Uterus (tissue), 4 donors: ENCODE results near the gene CBLB. TPM values are rescaled to one million over a fixed set of nuclear protein-coding genes. Genes with fewer than 3 reads are reported as not detected.

Source experiments
- DNase-seq, 2 donors: peaks; one replicate each; pipeline ENCODE4 v3.0.0-alpha.2; 2019 to 2020
- H3K27ac ChIP-seq, 2 donors: fragments of 200-600 bp; sonication (generic); 1 replicate in 1 of 2; 2 replicates in 1 of 2; pipeline ENCODE4 v1.5.1; 2016 to 2018
- H3K27me3 ChIP-seq, 2 donors: fragments of 200-600 bp; sonication (generic); one replicate each; pipeline ENCODE4 v1.5.1; 2018 to 2019; ENCODE audit warnings: control low read depth in 1 of 2
- H3K36me3 ChIP-seq, 2 donors: fragments of 200-600 bp; sonication (generic); one replicate each; pipeline ENCODE4 v1.5.1; 2019; ENCODE audit warnings: control low read depth in 1 of 2
- H3K4me1 ChIP-seq, 2 donors: fragments of 200-600 bp; sonication (generic); one replicate each; pipeline ENCODE4 v1.5.1; 2018 to 2019; ENCODE audit warnings: control low read depth in 1 of 2
- H3K4me3 ChIP-seq, 2 donors: fragments of 200-600 bp; sonication (generic); 1 replicate in 1 of 2; 2 replicates in 1 of 2; pipeline ENCODE4 v1.5.1; 2018 to 2019; ENCODE audit warnings: mild to moderate bottlenecking in 1 of 2
- H3K9me3 ChIP-seq, 2 donors: fragments of 200-600 bp; sonication (generic); one replicate each; pipeline ENCODE4 v1.5.1; 2019; ENCODE audit warnings: control low read depth in 1 of 2
- CTCF ChIP-seq, 4 experiments: fragments of 200-600 bp in 2 of 4; fragments of 450-650 bp in 2 of 4; sonication (generic) in 2 of 4; IDR thresholded peaks; one replicate each; pipeline ENCODE4 v1.5.1; 2016 to 2019; ENCODE audit warnings: antibody characterized with exemption in 4 of 4, mild to moderate bottlenecking in 2 of 4, moderate library complexity in 1 of 4
- POLR2A ChIP-seq, 2 donors: fragments of 450-650 bp; IDR thresholded peaks; one replicate each; pipeline ENCODE4 v1.6.1; 2016; ENCODE audit warnings: antibody characterized with exemption in 2 of 2, mild to moderate bottlenecking in 1 of 2, moderate library complexity in 1 of 2
- intact Hi-C: fragments of 100-400 bp; cut with DNase I; formaldehyde crosslinking; loops from one replicate; pipeline ENCODE4 v1.15.1; 2023; ENCODE audit warnings: low total_unique reads
- total RNA-seq, 4 donors: library from RNA; depleted of rRNA in 3 of 4; stranded (reverse); fragments of >200 nt in 3 of 4; gene quantifications; one replicate each; pipeline versions ENCODE4 v1.1.0 to v1.2.4, GENCODE V29; 2014 to 2023
- donor health status: DM: yes; HTN: yes; CAD: no.

The CBLB gene
- total RNA-seq, 4 donors from 2014 or later, result 26.1 to 86.2 (median 44.5) TPM

- Histone ChIP-seq H3K36me3 (no peaks in the 10 kb centered on the region), H3K27me3 (no peaks in the 10 kb centered on the region), H3K4me3 (no peak overlapping the region), H3K4me1 (no peaks in the 10 kb centered on the region), H3K9me3 (no peaks in the 10 kb centered on the region), H3K27ac (no peak overlapping the region)
- no peak for TF ChIP-seq CTCF (IDR thresholded peaks at IDR 0.05)
- TF ChIP-seq POLR2A (IDR thresholded peaks at IDR 0.05), result no peak
- intact Hi-C loops, result no loop called here
- no peak for DNase-seq
Observed at GRCh38 chr3:105616374-105617121, 252.3 kb downstream of the CBLB start.

- no peak overlapping the region for H3K4me3 ChIP-seq
- no peak for DNase-seq
- no peaks in the 10 kb centered on the region for H3K36me3 ChIP-seq
- TF ChIP-seq CTCF (IDR thresholded peaks at IDR 0.05) (no peak), POLR2A (IDR thresholded peaks at IDR 0.05) (no peak)
- H3K27ac ChIP-seq, result no peak overlapping the region
- no peaks in the 10 kb centered on the region for H3K4me1 ChIP-seq
- H3K27me3 ChIP-seq, result no peaks in the 10 kb centered on the region
- no peaks in the 10 kb centered on the region for H3K9me3 ChIP-seq
- intact Hi-C loops, result no loop called here
Observed at GRCh38 chr3:105615814-105616213, 253.0 kb downstream of the CBLB start.

DNA sequence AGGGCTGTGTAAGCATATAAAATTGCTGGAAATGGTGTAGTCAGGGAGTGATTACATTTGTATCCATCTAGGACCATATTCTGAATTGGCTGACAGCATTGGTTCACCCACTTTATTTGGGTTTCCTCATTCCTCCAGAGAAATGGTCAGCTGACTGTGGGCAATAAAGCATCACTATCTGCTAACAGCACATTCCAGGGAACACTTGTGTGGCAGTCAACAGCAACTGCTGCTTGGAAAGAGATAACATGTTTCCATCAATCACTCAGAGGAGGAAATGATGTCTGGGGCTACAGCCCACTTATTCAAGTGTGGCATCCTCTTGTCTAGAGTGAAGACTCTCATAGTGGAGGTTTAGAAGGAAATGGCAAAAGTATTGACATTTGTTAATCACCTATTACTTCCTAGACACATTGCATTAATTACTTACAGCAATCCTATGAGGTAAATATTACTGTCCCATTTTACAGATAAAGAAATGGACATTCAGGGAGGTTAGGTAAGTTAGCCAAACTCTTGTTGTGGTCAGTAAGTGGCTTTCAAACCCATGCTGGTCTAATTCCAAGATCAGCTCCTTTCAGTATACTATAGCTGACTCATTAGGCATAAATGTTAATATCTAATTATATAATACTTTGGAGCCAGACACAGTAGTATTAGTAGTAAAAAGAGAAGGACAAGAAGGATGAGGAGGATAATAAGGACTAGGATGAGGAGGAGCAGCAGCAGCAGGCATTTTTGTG is 254.4 kb downstream of the CBLB start:
- no peak overlapping the region for H3K27ac ChIP-seq
- DNase-seq, result no peak
- no peaks in the 10 kb centered on the region for H3K27me3 ChIP-seq
- intact Hi-C loops, result no loop called here
- no peaks in the 10 kb centered on the region for H3K4me1 ChIP-seq
- H3K4me3 ChIP-seq, result no peak overlapping the region
- TF ChIP-seq CTCF (IDR thresholded peaks at IDR 0.05) (no peak), POLR2A (IDR thresholded peaks at IDR 0.05) (no peak)
- H3K36me3 ChIP-seq, result no peaks in the 10 kb centered on the region
- H3K9me3 ChIP-seq, result no peaks in the 10 kb centered on the region

DNA sequence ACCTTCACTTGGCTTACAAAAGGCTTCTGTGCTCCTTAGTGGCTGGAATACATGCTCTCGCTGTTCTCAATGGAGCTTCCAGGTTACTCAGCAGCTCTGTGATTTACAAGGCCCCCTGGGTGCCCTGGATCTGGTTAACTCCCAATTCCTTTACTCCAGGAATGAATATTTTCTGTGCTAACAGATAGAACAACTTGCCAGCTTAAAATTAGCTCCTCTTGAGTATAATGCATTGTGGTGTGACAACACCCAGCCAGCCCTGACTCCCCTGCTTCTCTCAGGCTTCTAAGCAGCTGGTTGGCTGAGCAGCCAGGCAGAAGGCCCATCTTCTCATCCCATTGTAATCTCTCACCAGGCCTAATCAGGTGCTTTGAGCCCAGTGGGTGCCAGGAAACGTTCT is 255.7 kb downstream of the CBLB start:
- H3K27me3 ChIP-seq, result no peaks in the 10 kb centered on the region
- intact Hi-C loops, result no loop called here
- no peak for DNase-seq
- H3K27ac ChIP-seq, result no peak overlapping the region
- H3K36me3 ChIP-seq, result no peaks in the 10 kb centered on the region
- no peak overlapping the region for H3K4me3 ChIP-seq
- no peaks in the 10 kb centered on the region for H3K9me3 ChIP-seq
- no peaks in the 10 kb centered on the region for H3K4me1 ChIP-seq
- TF ChIP-seq CTCF (IDR thresholded peaks at IDR 0.05) (no peak), POLR2A (IDR thresholded peaks at IDR 0.05) (no peak)
